Adrenal gland (tissue), 19 donors: ENCODE results near the gene OR2Y1. TPM values are rescaled to one million over a fixed set of nuclear protein-coding genes. Genes with fewer than 3 reads are reported as not detected.
"Not testable (repeated sequence)": the region's sequence is repeated elsewhere in the genome, so short reads cannot be mapped to it uniquely, and the experiment has no call there.

ENCODE experiments used
- DNase-seq, 7 donors: peaks; one replicate each; pipeline ENCODE4 v3.0.0-alpha.2; 2019 to 2020
- H3K27ac ChIP-seq, 5 donors: fragments of 200-600 bp; sonication (generic) in 4 of 5; 1 replicate in 3 of 5; 2 replicates in 2 of 5; pipeline versions ENCODE4 v1.5.1 to v1.8.0; 2016 to 2020; ENCODE audit warnings: mild to moderate bottlenecking in 1 of 5
- H3K27me3 ChIP-seq: fragments of 200-600 bp; 2 replicates; pipeline ENCODE4 v1.8.0; 2021
- H3K36me3 ChIP-seq, 2 donors: fragments of 200-600 bp; replicated peaks in 1 of 2; 1 replicate in 1 of 2; 2 replicates in 1 of 2; pipeline versions ENCODE4 v1.5.1 to v1.8.0; 2018 to 2022
- H3K4me1 ChIP-seq, 2 donors: fragments of 200-600 bp; replicated peaks in 1 of 2; 1 replicate in 1 of 2; 2 replicates in 1 of 2; pipeline versions ENCODE4 v1.5.1 to v1.8.0; 2018 to 2021
- H3K4me3 ChIP-seq, 4 donors: fragments of 200-600 bp; sonication (generic) in 3 of 4; one replicate each; pipeline ENCODE4 v1.5.1; 2016 to 2018
- H3K9me3 ChIP-seq, 3 donors: fragments of 200-600 bp; sonication (generic) in 1 of 3; replicated peaks in 1 of 3; 1 replicate in 2 of 3; 2 replicates in 1 of 3; pipeline versions ENCODE4 v1.5.1 to v1.8.0; 2016 to 2021
- CTCF ChIP-seq, 6 experiments: fragments of 450-650 bp in 4 of 6; fragments of 200-600 bp in 2 of 6; sonication (generic) in 1 of 6; IDR thresholded peaks; 1 replicate in 5 of 6; 2 replicates in 1 of 6; pipeline versions ENCODE4 v1.5.1 to v1.8.0; 2016 to 2021; ENCODE audit warnings: antibody characterized with exemption in 6 of 6, mild to moderate bottlenecking in 2 of 6, moderate library complexity in 1 of 6
- POLR2A ChIP-seq, 2 donors: fragments of 450-650 bp; IDR thresholded peaks; one replicate each; pipeline ENCODE4 v1.6.1; 2017; ENCODE audit warnings: antibody characterized with exemption in 2 of 2, mild to moderate bottlenecking in 2 of 2, moderate library complexity in 1 of 2
- WGBS, 4 donors: extraction: QIAGEN DNeasy Blood & Tissue Kit in 2 of 4; methylation state at CpG; one replicate each; pipeline versions ENCODE4 v1.1.5 to v1.1.7; 2013 to 2017; 5-methylcytosine and 5-hydroxymethylcytosine counted together
- intact Hi-C, 2 donors: fragments of 100-400 bp; cut with DNase I; formaldehyde crosslinking; loops; one replicate each; pipeline versions ENCODE4 v1.14.1 to v1.15.0; 2022 to 2023
- long read RNA-seq, 10 donors: library from polyadenylated mRNA in 3 of 10; unstranded in 2 of 10; stranded (forward) in 1 of 10; transcript quantifications; one replicate each; pipeline ENCODE4 v2.0.0 and lab custom pipeline, GENCODE V29; 2021 to 2026
- polyA plus RNA-seq, 3 donors: library from polyadenylated mRNA; stranded (reverse); fragments of 200-250 nt in 2 of 3; fragments of 350-450 nt in 1 of 3; fragmentation: Illumina TruSeq in 1 of 3; extraction: RNeasy Lipid Tissue Mini Kit (QIAGEN cat#74804) in 1 of 3; gene quantifications; one replicate each; pipeline ENCODE4 v1.2.3, GENCODE V29; 2013 to 2014
- total RNA-seq, 9 donors: library from RNA; depleted of rRNA in 4 of 9; stranded (reverse); fragments of >200 nt in 4 of 9; fragments of 120-200 nt in 1 of 9; fragmentation: NEBNext Ultra II Directional in 1 of 9; extraction: Animal tissue kit (Norgen Biotek cat#: 25700) in 1 of 9; gene quantifications; one replicate each; pipeline versions ENCODE4 v1.1.0 to v1.2.4, GENCODE V29; 2013 to 2023
- donor health status: healthy with polysubstance abuse.
- donor health status: Bipolar disorder and iron deficiency.
- donor health status: DM: yes; HTN: yes; CAD: no.
- donor health status: DM: no; HTN: no; CAD: no.
- donor health status: DM: no; HTN: no; CAD: no.
- donor health status: DM: yes; HTN: yes; CAD: no.

Gene OR2Y1, protein sequence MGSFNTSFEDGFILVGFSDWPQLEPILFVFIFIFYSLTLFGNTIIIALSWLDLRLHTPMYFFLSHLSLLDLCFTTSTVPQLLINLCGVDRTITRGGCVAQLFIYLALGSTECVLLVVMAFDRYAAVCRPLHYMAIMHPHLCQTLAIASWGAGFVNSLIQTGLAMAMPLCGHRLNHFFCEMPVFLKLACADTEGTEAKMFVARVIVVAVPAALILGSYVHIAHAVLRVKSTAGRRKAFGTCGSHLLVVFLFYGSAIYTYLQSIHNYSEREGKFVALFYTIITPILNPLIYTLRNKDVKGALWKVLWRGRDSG
- total RNA-seq (not detected), polyA plus RNA-seq (not detected)
- long read RNA-seq, donor 1: 0 reads
- long read RNA-seq, donor 2: 0 reads
- long read RNA-seq, donor 3: 0 reads
- long read RNA-seq, donor 4: 0 reads
- long read RNA-seq, donor 5: 0 reads
- long read RNA-seq, donor 6: 0 reads
- long read RNA-seq, donor 7: 0 reads
- long read RNA-seq, donor 8: 0 reads
- long read RNA-seq, donor 9: 0 reads
- long read RNA-seq, donor 10: 0 reads

GRCh38 chr5:180739958-180740357, at the start of gene OR2Y1:
Gene OR2Y1, minus strand, starts transcription at chr5:180740058. Its CDS starts 0 bp downstream, at chr5:180740058.
- no peak for DNase-seq
- H3K27me3 ChIP-seq: peaks cover 26% of the 10 kb centered on the region
- H3K4me1 ChIP-seq: no peaks in the 10 kb centered on the region
- no peak within 1 kb of the TSS for H3K4me3 ChIP-seq
- no peaks in the 10 kb centered on the region for H3K9me3 ChIP-seq
- no peak within 1 kb of the TSS for H3K27ac ChIP-seq
- H3K36me3 ChIP-seq: no peaks in the 10 kb centered on the region
- WGBS, 4 donors: 68 to 86% (median 79%) methylated on average over 2 of the region's 2 CpGs
- intact Hi-C loops: no loop called here
- TF ChIP-seq CTCF (IDR thresholded peaks at IDR 0.05): no peak
- no peak for TF ChIP-seq POLR2A (IDR thresholded peaks at IDR 0.05)

DNA sequence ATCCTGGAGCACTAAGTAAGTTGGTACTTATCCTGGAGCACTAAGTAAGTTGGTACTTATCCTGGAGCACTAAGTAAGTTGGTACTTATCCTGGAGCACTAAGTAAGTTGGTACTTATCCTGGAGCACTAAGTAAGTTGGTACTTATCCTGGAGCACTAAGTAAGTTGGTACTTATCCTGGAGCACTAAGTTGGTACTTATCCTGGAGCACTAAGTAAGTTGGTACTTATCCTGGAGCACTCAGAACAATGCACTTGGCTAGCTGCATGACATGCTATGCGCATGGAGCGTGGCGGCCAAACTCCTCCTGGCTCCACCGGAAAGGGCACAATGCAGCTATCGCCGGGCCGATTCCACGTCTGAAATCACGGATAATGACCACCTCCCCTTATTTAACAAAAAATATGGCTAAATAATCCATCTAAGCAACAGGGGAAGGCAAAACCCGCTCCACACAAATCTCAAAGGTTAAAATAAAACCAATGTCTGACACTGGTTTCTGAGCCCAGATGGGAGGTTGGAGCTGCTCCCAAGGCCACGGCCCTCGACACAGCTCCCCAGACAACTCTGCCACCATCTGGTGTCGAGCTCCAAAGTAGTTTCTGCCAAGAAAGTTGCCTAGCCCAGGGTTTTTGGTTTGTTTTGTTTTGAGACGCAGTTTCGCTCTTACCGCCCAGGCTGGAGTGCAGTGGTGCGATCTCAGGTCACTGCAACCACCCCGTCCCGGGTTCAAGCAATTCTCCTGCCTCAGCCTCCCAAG, 49.0 kb upstream of the OR2Y1 start:
- intact Hi-C loops: loop anchor here (5.0 to 10.0 kb wide), 3 partner anchors 73 to 366 kb away; partner anchors contain the start of gene ZFP62 (in 2 of the 2)
- not testable (repeated sequence) for H3K4me3 ChIP-seq, H3K9me3 ChIP-seq, H3K27me3 ChIP-seq
- peak in 6 of 7 donors; percentile 74 to 87 (median 82) for DNase-seq
- WGBS, 4 donors: 52 to 72% (median 58%) methylated on average over 19 of the region's 19 CpGs
- peak overlapping the region in 3 of 5 donors; percentile 36 to 46 (median 41) for H3K27ac ChIP-seq
- peaks cover 27 to 33% of the 10 kb centered on the region in 2 donors for H3K4me1 ChIP-seq
- H3K36me3 ChIP-seq: peaks cover 0 to 36% of the 10 kb centered on the region in 2 donors
- peak in 1 of 2 donors; percentile 9 for TF ChIP-seq POLR2A (IDR thresholded peaks at IDR 0.05)

- H3K9me3 ChIP-seq: no peaks in the 10 kb centered on the region
- no peaks in the 10 kb centered on the region for H3K27me3 ChIP-seq
- no peak for DNase-seq
- WGBS, 4 donors: 79 to 82% (median 81%) methylated on average over 10 to 20 of the region's 20 CpGs
- intact Hi-C loops: loop anchor here (5.0 to 10.0 kb wide), 3 partner anchors 74 to 367 kb away; partner anchors contain the start of gene ZFP62 (in 2 of the 2)
- H3K36me3 ChIP-seq: peaks cover 0 to 31% of the 10 kb centered on the region in 2 donors
- no peak overlapping the region for H3K4me3 ChIP-seq
- peaks cover 27 to 33% of the 10 kb centered on the region in 2 donors for H3K4me1 ChIP-seq
- H3K27ac ChIP-seq: peak overlapping the region in 2 of 5 donors; percentile 17 to 96
- TF ChIP-seq POLR2A (IDR thresholded peaks at IDR 0.05) (no peak), CTCF (IDR thresholded peaks at IDR 0.05) (no peak)
Observed at GRCh38 chr5:180787711-180788431, 48.0 kb upstream of the OR2Y1 start.
